Fibroblast of villous mesenchyme (primary cell): Measurements from ENCODE around the gene CCDC9B. TPM values are rescaled to one million over a fixed set of nuclear protein-coding genes. Genes with fewer than 3 reads are reported as not detected.

Experiments used
- DNase-seq: peaks from one replicate; pipeline ENCODE4 v3.0.0-alpha.2; 2010; ENCODE audit warnings: low read depth
- H3K4me3 ChIP-seq: 2 replicates; pipeline ENCODE4 v1.5.1; 2011; ENCODE audit warnings: low read depth, mild to moderate bottlenecking, low read length
- CTCF ChIP-seq: IDR thresholded peaks from 2 replicates; pipeline ENCODE4 v1.5.1; 2012; ENCODE audit warnings: low read depth, mild to moderate bottlenecking, low read length; ENCODE audit not compliant: insufficient read depth
- total RNA-seq: library from RNA; depleted of rRNA; stranded (reverse); fragments of >200 nt; gene quantifications from 2 replicates; pipeline ENCODE4 v1.2.3, GENCODE V29; 2012

CCDC9B gene
- total RNA-seq, 1 donor: 35.4 TPM

GRCh38 chr15:40312370-40313158, 28.2 kb downstream of the CCDC9B start:
- H3K4me3 ChIP-seq: no peak overlapping the region
- TF ChIP-seq CTCF: no peak

GRCh38 chr15:40310993-40311392, 29.7 kb downstream of the CCDC9B start:
- DNase-seq: no peak
- H3K4me3 ChIP-seq: no peak overlapping the region
- no peak for TF ChIP-seq CTCF

More at GRCh38 chr15:40312370-40313158, 28.2 kb downstream of the CCDC9B start:
- no peak for DNase-seq

GRCh38 chr15:40310001-40310959, 30.5 kb downstream of the CCDC9B start:
- peak; percentile 61 for DNase-seq
- TF ChIP-seq CTCF: peak; percentile 77
- no peak overlapping the region for H3K4me3 ChIP-seq

GRCh38 chr15:40309344-40309862, 31.3 kb downstream of the CCDC9B start:
- DNase-seq: no peak
- no peak overlapping the region for H3K4me3 ChIP-seq
- no peak for TF ChIP-seq CTCF

GRCh38 chr15:40307421-40308211, 33.1 kb downstream of the CCDC9B start, which contains the start of gene PLCB2:
Gene PLCB2 (minus strand): TSS chr15:40307935. CDS start chr15:40307672, 263 bp downstream.
- H3K4me3 ChIP-seq: no peak within 1 kb of the TSS
- TF ChIP-seq CTCF: peak; percentile 38
- peak; percentile 69 for DNase-seq

GRCh38 chr15:40306908-40307307, 33.8 kb downstream of the CCDC9B start:
- no peak for DNase-seq
- TF ChIP-seq CTCF: no peak
- H3K4me3 ChIP-seq: no peak overlapping the region
